H1 (cell line): ENCODE measurements around the gene PTPRJ. TPM values are rescaled to one million over a fixed set of nuclear protein-coding genes. Genes with fewer than 3 reads are reported as not detected.

Experiments
- CBX8 ChIP-seq: fragments of 300-800, 300-1000 bp; sonication (generic); IDR thresholded peaks from 2 replicates; pipeline ENCODE4 v1.7.1; 2016; ENCODE audit warnings: low read depth, low read length, borderline replicate concordance
- E2F6 ChIP-seq: IDR thresholded peaks from 2 replicates; pipeline ENCODE4 v1.6.1; 2012; ENCODE audit warnings: inconsistent platforms
- EGR1 ChIP-seq: IDR thresholded peaks from 2 replicates; pipeline ENCODE4 v1.6.1; 2011; ENCODE audit warnings: low read depth, low read length, borderline replicate concordance
- polyA plus RNA-seq, 7 experiments: library from polyadenylated mRNA; depleted of rRNA in 3 of 7; stranded (reverse) in 5 of 7; unstranded in 2 of 7; fragments of >200 nt in 5 of 7; fragments of 200-250 nt in 2 of 7; gene quantifications; 1 replicate in 5 of 7; 2 replicates in 1 of 7; 4 replicates in 1 of 7; pipeline versions ENCODE4 v1.2.1 to v1.2.3, GENCODE V29; 2011 to 2013; ENCODE audit warnings: missing spikeins in 2 of 7, mixed read lengths in 2 of 7
- total RNA-seq: library from RNA; stranded (reverse); fragmentation: NEBNext Ultra II Directional; extraction: Animal tissue kit (Norgen Biotek cat#: 25700); gene quantifications from 2 replicates; pipeline ENCODE4 v1.2.1, GENCODE V29; 2021

PTPRJ gene
- total and polyA plus RNA-seq, 2 of the 8 experiments (the other 6 are each of a cell fraction or from before 2014, with no cell fraction given): 4.4 to 22.6 TPM

GRCh38 chr11:48141475-48142122 is 161.2 kb downstream of the PTPRJ start (continued):
- TF ChIP-seq E2F6 (no peak), EGR1 (no peak), CBX8 (no peak)
